ENCODE data around the gene SYCE3.
A peak's percentile ranks its signal among the peaks of the same experiment; 100 is the strongest.

The SYCE3 gene

DNA sequence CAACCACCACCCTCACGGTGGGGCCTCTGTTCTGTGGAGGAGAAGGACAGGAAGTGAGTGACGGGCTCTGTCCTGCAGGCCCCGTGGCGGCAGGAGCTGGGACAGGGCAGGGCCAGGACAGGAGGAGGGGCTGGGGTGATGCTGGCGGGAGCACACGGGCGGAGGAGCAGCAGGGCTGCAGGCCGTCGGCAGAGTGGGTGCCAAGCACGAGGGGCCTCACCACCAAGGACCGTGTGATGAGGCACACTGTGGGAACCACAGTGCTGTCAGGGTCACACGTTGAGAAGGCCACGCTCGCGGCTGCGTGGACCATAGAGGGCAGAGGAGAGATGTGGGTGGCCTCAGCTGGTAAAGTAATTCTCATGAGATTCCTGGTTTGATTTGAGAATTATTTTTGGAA, 45.8 kb downstream of the SYCE3 start:
- DNase-seq: no peak

DNA sequence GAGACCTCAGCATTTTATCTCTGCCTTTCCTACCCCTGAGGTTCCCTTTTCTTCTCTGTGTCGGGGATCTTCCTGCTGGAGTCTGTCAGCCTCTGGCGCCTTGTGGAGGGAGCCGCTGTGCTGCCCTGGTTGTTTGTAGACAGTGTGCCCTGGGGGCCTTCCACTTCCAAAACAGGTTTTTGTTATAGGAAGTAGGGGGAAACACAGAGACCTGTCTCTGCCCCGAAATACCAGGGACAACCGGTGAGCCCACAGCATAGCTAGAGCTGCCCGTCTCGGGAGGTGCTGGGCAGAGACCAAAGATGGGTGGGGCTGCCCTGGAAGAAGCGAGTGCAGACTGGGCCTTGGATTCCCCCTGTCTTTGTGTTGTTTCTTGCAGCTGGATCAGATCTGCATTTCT, 46.7 kb downstream of the SYCE3 start:
- DNase-seq: no peak

DNA sequence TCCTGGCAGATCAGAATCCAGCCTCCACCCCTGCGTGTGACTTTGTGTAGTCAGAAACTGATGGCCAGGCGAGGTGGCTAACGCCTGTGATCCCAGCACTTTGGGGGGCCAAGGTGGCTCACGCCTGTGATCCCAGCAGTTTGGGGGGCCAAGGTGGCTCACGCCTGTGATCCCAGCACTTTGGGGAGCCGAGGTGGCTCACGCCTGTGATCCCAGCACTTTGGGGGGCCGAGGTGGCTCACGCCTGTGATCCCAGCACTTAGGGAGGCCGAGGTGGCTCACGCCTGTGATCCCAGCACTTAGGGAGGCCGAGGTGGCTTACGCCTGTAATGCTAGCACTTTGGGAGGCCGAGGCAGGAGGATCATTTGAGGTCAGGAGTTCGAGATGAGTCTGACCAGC, 49.5 kb downstream of the SYCE3 start:
- no peak for DNase-seq

DNA sequence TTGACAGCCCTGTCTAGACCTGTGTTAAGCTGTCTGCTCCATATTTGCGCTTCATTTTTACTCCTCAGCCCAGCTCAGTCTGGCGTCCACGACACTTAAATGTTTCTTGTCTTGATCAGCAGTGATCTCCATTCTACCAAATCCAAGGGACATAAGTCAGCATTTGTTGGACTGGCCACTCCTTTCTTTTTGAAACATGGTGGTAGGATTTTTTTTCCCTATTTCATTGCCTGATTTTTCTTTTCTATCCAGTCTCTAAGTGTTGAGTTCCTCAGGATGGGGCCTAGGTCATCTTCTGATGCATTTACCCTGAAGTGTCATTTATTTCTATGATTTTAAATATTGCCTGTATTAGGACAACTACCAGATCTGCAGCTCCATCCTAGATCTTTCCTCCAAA, 53.8 kb downstream of the SYCE3 start:
- no peak for DNase-seq

DNA sequence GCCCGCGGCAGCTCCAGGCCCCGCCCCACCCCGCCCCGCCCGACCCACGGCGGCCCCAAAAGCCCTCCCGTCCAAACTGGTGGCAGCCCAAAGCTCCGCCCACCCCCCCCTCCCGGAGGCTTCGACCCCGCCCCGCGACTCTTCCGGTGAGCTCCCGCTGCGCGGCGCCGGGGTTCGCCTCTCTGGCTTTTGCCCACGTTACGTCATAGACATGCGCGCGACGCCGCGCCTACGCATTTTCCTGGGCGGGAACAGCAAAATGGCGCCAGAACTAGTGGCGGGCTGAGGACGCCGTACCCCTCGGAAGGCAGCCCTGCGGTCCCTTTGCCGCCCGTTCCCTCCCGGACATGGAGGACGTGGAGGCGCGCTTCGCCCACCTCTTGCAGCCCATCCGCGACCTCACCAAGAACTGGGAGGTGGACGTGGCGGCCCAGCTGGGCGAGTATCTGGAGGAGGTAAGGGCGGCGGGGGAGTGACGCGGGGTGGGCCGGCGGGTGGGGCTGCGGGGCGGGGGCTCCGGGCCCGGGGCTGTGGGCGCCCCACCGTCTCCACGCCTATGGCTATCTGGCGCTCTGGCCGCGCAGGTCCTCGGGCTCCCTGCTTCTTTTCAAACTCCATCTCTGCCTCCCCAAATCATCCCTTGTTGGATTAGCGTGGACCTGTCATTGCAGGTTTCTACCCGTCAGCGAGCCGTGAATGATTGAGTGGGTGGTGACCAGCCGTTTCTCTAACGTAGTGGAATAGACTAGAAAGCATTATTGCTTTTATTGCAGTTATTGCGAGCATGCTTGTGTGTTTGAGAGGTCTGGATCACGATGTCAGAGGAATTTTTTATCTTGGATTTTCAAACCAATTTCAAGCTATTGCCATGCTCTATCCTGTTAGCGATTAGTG, 54.5 kb downstream of the SYCE3 start, which contains the start of gene NCAPH2:
NCAPH2 (plus strand) TSS at position 234 of the 894 bp plus-strand sequence; CDS start at position 348, 114 bp downstream.
- DNase-seq: peak; percentile 97

DNA sequence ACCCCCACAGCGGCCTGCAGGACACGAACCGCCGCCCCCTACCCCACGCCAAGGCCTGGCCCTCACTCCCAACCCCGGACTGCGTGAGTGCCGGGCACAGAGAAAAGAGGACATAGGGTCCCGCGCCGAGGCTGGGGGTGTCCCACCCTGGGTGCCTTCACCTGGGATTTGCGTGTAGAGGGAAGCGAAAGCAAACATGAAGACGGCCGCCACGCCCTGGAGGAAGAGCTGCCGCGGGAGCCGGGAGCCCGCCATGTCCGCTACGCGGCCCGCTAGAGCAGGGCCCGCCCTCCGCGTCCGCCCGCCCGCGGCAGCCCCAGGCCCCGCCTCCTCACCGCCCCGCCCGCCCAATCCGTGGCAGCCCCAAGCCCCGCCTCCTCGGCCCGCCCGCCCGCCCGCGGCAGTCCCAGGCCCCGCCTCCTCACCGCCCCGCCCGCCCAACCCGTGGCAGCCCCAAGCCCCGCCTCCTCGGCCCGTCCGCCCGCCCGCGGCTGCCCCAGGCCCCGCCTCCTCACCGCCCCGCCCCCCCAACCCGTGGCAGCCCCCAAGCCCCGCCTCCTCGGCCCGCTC, 55.2 kb downstream of the SYCE3 start, which contains the start of gene LMF2:
LMF2 (minus strand) TSS at position 282 of the 570 bp plus-strand sequence; CDS start at position 255, 27 bp downstream.
- no peak for DNase-seq

DNA sequence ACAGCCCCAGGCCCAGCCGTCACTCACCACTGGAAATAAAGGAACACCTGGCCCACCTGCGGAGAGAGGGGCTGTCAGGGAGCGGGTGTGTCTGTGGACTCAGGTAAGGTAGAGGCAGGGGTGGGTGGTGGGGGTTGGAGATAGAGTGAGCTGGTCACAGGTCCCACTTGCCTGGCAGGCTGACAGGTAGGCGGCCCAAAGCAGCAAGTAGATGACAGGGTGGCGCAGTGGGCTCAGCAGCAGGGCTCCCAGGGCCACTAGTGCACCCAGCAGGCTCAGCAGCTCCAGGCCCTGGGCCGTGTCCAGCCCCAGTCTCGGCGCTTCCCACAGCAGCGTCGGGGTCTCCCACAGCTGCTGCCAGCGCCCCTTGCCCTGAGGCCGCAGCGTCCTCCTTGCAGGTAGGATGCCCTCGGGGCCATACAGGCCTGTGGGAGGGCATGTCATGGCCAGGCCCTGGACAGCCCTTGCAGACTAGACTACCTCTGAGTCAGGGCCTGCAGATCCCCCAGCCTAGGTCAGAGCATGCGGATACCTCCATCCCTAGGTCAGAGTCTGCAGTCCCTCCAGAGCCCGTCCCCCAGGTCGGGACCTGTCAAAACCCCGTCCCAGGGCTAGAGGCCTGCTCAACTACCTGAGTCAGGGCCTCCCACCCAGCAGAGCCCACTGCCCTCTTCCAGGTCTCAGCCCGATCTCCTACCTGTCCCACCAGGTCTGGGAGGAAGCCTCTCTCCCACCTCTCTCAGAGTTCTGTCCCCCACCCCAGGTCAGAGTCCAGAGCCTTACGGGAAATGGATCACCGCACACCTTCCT, 55.9 kb downstream of the SYCE3 start:
- DNase-seq: no peak

DNA sequence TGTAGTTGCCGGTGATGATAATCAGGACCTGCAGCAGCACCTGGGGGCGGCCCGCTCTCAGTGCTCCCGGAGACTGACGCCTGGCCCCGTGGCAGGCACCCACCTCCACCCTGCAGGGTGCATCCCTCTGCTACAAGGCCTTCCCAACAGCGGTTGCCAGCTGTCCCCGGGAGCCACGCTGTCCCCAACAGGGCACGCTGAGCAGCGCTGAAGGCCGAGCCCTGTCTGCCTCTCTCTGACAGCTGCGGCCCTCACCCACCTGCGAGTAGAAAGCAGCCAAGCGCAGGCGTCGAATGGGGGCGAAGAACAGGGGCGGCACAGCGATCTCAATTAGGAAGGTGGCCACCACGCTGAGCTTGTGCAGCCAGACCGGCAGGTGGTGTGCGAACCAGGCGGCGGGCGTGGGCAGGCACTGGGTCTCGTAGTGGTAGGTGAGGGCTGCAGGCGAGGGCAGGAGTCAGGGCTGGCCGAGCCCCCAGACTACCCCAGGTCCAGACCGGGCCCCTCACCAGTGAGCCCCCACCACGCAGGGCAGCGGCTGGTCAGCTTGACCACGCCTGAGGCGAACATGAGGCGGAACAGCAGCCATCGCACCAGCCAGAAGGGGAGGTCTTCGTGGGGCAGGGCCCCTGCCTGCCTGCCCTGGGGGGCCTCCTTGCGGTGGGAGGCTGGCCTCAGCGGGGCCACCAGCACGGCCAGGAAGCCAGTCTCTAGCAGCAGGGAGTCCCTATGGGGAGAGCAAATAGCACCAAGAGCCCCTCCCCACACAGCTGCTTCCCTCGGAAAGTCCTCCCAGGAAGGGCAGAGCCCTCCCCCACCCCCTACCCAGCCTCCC, 56.7 kb downstream of the SYCE3 start:
- DNase-seq: no peak

DNA sequence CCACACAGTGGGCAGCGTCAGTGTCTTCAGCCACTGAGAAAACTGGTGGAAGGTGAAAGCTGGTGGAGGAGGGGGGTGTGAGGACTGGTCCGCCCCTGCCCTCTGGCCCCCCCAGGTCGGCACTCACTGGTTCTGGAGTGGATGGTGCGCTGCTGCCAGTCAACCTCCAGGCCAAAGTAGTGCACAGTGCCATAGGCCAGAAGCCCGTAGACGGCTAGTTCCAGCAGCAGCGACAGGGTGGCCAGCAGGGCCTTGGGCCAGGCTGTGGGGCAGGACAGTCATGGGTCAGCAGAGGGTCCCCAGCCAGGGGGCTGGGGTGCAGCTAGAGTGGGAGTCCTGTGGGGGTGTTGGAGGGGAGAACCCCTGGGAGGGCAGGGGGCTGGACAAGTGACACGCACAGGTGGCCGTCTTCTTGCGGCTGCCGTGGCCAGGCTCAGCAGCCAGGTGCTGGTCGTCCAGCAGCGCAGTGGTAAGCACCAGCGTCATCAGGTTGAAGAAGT, 57.4 kb downstream of the SYCE3 start:
- DNase-seq: no peak

DNA sequence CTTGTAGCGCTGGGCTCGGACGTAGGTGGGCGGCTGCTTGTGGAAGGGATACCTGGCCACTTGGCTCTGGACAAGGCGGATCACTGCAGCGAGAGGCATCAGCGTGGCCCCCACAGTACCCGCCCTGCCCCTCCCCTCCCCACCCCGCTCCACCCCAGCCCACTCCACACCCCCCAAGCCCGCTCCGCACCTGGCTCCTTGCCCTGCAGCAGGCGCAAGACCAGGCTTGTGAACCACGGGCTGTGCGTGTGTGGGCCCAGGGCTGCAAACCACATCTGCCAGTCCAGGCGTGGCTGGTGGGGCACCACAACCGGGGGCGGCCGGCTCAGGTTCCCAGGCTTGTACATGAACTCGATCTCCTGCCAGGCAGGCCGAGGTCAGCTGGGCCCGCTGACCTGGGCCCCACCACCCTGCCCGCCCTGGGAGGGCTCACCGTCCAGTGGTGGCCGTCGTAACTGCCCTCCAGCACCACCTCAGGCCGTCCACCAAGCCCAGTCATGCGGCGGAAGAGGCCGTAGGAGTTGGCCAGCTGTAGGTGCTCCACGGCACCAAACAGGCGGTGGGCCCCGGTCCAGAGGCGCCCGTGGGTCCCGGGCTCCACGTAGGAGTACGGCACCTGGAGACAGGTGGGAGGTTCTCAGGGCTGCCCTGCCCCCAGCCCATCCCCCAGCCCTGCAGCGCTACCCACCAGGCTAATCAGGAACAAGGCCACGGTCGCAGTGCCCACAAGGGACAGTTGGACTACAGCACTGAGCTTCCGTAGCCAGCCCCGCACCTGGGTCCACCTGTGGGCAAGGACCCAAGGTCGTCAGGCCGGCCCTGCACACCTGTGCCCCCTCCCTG, 58.1 kb downstream of the SYCE3 start:
- DNase-seq: no peak

DNA sequence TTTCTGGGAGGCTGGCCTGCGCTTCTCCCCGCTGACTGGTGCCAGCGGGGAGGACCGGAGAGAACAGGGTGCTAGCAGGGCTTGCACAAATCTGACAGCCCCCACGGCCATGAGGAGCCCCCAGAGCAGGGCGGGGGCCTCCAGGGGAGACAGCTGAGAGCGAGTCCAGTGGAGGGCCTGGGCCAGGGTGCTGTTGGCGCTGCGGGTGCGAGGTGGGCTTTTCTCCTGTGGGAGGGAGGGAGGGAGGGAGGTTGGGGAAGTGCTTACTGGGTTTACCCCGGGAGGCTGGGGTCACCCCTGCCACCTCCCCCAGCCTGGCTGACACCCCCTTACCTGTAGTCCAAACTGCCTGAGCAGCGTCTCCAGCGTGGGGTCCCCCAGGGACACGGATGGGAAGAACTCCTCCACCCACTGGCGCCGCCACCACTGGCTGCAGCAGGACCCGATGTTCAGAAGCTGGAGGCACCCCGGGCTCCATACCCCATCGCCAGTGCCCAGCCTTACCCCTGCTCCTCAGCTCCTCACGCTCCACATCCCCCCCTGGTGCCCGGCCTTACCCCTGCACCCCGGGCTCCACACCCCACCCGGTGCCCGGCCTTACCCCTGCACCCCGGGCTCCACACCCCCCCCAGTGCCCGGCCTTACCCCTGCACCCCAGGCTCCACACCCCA, 59.1 kb downstream of the SYCE3 start:
- DNase-seq: no peak

DNA sequence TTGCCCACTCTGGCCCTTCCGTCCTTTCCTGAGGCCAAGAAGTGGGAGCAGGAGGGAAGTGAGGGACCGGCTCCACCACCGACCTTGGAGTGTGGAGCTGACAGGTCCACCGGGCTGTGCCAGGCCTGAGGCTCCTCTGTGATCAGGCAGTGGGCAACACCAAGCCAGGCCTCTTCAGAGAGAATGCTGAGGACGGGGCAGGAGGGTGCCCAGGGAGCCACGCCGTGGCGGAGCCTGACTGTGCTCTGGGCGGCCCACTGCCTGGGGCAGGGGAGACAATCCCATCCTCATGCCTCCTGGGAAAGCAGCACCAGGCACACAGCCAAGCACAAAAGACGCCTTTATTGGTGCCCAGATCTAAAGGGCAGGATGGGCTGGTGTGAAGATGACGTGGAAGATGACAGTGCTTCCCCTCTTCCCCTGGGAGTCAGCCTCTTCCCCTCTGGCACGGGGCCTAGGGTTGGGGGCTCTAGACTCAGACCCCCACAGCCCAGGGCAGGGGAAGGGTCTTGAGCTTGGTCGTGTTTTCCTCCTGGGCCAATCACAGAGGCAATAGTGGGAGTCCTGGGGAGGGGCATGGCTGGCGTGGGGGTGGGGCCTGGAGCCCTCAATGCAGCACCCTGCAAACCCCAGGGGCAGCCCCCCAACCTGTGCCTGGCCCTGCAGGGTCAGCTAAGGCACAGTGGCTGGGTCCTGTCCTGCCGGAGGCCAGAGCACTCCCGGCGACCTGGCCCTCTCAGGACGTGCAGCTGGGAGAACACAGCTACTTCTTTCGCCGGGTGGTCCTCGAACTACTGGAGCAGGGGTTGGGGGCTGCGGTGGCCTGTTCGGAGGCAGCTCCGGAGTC, 59.9 kb downstream of the SYCE3 start:
- DNase-seq: no peak

DNA sequence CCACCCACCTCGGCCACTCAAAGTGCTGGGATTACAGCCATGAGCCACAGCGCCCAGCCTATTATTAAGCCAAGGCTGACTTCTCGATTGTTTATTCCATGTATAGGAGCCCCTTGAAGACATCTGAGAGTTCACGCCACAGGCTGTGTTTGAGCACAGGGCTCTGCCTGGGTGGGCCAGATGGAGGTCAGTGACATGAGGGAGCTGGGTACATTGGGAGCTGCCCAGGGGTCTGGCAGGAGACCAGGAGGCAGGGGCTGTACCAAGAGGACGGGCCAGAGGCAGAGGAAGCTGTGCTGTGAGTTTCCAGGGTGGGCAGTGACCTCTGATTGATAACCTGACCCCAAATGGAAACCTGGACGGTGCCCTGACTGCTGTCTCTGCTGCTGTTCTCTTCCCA, 60.6 kb downstream of the SYCE3 start:
- DNase-seq: no peak

All from amniotic stem cell (primary cell).